NCI-H2196 (cell line): ENCODE data around the gene INO80B.
"Not testable (repeated sequence)": the region's sequence is repeated elsewhere in the genome, so short reads cannot be mapped to it uniquely, and the experiment has no call there.

Experiments used
- DNase-seq: peaks from one replicate; lab custom pipeline; 2025; ENCODE audit not compliant: unreplicated experiment; lab: John Stamatoyannopoulos, UW

INO80B gene

DNA sequence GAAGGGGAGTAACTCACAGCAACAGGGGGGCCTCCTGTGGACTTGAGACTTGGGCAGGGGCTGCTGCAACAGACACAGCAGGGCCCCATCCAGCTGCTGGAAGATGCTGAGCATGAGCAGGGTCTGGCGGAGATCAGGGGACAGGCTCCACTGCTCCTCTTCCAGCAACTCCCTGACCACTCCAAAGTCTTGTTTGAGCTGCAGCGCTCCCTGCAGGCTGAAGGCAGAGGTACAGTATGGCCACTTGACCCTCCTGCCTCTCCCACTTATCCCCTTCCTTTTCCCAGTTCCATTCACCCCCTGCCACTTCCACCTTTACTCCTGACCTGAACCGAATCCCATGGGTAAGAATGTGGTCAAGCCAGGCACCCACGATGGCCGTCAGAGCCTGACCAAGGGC lies 20.0 kb downstream of the INO80B start:
- DNase-seq: peak; percentile 1

DNA sequence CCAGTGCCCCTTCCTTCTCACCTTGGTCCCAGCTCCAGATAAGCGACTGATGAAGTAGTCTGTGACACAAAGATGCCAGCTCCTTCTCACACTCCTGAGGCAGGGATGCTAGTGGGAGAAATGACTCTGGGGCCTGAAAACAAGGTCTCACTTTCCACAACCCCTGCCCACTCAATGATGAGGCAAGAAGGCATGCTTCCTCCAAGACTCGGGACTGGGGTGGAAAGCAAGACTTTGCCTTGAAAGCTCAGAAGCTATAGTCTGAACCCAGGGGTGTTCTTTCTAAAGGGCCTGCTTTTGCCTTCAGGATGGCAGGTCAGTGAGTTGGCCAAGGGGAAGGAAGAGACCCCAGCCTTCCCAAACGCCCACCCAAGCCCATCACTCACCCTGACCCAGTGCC lies 26.5 kb downstream of the INO80B start:
- no peak for DNase-seq

DNA sequence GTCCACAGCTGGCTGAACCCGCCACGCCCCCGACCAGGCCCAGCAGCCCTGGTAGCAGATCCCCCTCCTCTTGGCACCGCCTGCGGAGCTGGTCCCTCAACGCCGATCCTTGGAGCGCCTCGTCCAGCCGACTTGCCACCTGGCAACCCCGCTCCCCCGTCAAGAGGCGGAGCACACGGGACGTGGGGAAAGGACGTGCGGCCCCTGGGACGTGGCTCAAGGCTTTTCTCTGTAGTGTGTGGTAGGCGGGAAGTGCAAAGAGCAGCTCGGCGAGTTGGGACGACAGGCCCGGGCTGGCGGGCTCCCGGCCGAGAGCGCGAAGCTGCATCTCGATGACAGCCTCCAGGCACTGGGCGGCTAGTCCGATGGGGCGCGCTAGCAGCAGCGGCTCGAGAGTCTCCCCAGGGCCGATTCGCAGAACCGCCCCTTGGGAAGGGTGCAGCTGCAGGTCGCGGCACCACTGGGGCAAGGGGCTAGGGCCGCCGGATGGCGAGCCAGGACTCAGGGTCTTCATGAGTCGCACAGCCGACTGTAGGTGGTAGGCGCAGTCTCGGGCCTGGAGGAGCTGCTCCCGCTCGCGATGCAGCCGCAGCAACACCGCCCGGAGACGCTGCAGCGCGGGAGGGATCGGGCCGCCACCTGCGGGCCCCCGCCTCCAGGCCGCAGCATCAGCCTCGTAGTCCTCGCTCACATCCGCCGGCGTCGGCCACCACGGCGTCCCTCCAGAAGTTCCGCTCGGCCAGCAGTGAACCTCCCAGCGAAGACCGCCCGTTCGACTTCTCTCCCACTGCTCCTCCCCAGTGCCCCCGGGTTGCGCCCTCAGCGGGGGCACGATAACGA lies 27.3 kb downstream of the INO80B start:
- DNase-seq: no peak

DNA sequence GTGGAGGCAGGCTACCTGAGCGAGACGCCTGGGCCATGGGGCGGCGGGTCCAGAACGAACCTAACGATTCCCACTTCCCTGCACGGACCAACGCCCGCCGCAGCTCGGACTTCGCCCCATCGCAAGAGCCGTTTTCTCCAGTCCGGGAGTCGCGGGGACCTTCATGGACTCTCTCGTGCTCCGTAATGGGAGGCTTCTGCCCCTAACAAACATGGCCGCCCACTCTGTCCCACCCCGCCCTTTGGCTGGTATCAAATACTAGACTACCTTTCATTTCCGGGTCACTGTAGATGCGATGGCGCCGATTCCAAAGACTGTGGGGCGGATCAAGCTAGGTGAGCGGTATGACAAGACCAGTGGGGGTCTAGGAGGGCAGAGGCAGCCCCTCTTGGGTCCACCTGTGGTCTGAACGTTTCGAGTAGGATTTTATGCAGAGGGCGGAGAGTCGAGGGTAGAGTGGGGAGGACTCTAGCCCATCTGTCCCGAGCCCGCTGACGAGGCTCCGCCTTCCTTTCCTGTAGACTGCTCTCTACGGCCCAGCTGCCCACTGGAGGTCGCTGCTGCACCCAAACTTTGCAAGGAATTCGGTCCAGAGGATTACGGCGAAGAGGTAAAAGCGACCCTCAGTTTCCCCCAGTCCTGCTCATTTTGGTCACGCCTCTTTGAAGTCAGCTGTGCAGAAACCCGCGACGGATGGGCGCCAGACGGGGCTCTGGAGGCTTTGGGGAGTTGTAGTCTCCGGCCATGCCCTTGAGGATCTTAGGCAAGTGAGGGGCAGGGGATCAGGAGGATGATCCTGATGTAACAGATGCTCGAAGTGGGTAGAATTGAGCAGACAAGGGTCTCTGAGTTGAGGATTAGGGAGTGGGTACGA lies 28.2 kb downstream of the INO80B start, which contains the start of the genes CCDC142 and TTC31:
Gene CCDC142 (minus strand): TSS at position 198 of the 874 bp plus-strand sequence. CDS start 161 bp downstream, at position 37.
Gene TTC31 (plus strand): TSS at position 281 of the 874 bp plus-strand sequence. CDS start 15 bp downstream, at position 296.
- peak; percentile 77 for DNase-seq

DNA sequence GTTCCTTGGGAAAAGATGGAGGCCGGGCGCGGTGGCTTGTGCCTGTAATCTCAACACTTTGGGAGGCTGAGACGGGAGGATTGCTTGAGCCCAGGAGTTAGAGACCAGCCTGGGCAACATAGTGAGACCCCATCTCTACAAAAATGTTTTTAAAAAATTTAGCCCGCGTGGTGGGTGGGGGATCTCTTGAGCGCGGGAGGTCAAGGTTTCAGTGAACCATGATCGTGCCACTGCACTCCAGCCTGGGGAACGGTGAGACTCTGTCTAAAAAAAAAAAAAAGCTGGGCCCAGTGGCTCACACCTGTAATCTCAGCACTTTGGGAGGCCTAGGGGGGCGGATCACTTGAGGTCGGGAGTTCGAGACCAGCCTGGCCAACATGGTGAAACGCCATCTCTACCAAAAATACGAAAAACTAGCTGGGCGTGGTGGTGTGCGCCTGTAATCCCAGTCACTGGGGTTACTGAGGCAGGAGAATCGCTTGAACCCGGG lies 28.8 kb downstream of the INO80B start:
- not testable (repeated sequence) for DNase-seq

DNA sequence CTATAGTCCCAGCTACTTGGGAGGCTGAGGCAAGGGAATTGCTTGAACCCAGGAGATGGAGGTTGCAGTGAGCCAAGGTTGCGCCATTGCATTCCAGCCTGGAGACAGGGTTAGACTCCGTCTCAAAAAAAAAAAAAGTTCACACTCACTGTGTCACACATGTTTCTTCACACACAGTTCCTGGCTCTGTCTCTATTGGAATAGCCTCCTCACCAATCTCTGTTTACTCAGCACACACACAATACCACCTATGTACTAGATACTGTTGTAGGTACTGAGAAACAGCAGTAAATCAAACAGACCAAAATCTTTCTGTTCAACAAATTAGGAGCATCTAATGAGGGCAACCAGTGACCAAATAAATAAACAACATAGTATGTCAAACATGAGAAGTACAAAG lies 31.3 kb downstream of the INO80B start:
- DNase-seq: no peak

DNA sequence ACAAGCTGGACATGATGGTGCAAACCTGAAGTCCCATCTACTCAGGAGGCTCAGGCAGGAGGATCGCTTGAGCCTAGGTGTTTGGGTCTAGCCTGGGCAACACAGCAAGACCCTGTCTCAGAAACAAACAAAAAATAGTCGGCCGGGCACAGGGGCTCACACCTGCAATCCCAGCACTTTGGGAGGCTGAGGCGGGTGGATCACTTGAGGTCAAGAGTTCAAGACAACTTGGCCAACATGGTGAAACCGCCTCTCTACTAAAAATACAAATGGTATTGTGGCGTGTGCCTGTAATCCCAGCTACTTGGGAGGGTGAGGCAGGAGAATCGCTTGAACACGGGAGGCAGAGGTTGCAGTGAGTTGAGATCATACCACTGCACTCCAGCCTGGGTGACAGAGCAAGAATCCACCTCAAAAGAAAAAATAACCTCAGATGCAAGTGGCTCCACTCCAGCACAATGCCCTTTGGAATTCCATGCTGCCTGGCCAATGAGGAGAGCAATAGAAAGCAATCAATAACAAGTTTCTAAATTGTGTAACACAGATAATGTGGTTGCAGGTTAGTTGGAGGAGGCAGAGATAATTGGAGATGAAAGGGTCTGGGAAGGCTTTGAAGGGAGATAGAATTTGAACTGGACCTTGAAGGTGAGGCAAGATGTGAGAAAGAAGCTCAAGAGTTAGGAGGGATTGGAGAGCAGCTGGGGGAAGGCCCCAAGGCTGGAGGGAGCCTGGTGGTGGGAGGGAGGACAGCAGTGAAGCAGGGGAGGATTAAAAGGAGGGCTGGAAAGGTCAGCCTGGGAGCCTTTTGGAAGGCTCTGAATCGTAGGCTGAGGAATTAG lies 34.0 kb downstream of the INO80B start:
- no peak for DNase-seq

DNA sequence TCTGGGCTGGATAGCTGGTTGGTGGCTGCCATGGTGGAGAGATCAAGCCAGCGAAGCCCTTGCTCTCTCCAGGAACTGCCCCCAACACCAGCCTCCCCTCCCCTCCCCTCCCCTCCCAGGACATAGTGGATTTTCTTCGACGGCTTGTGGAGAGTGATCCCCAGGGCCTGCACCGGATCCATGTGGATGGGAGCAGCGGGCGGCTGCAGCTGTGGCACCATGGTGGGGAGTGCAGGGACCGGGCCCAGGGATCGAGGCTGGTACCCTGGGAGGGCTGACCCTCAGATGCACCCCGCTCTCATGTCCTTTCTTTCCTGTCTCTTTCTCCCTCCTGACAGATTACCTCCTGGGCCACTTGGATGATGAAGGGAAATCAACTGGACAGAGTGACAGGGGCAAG lies 35.0 kb downstream of the INO80B start:
- DNase-seq: no peak

DNA sequence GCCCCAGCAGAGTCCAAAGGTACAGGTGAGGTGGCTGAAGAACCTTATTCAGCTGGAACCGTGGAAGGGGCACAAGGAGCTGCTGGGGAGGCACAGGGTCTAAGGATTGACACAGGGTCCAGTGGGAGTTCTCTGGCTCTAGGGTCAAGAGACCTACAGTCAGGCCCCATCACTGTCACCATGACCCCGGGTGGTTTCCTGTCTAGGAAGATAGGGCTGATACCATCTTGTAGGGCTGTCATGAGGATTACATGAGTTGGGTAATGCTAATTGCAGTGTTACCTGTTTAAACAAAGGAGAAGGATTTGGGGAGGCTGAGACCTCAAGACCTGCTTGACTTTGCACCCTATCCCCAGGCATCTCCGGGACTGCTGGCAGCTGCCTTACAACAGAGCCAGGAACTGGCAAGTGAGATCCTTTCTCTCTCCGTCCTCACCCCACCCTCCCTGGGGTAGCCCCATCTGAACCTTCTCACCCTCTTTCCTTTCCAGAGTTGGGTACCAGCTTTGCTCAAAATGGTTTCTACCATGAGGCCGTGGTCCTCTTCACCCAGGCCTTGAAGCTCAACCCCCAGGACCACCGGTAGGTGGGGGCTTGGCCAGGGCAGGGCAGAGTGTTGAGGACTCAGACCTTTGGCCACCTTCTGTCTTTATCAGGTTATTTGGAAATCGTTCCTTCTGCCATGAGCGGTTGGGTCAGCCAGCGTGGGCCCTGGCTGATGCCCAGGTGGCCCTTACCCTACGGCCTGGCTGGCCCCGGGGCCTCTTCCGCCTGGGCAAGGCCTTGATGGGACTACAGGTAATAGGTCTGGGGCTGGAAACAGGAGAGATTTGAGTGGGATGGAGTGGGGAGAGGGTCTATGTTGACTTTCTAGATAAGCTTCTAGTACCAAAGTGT lies 37.0 kb downstream of the INO80B start:
- DNase-seq: no peak

DNA sequence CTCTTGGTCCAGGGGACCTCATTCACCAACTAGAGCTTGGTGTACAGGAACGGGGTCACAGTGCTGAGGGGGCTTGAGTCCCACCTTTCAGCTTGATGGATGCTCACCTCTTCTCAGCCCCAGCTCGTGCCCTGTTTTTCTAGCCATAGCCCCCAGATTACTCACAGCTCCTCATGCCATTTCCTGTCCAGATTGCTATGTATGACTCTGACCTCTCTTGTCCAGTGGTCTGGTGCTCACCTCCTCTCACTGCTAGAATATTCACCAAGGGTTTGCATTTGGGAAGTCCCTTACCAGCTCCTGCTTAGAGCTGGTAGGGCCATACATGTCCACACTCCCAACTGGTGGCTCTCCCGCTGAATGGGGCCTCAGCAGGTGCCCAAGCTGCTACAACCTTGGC lies 38.7 kb downstream of the INO80B start:
- DNase-seq: no peak

DNA sequence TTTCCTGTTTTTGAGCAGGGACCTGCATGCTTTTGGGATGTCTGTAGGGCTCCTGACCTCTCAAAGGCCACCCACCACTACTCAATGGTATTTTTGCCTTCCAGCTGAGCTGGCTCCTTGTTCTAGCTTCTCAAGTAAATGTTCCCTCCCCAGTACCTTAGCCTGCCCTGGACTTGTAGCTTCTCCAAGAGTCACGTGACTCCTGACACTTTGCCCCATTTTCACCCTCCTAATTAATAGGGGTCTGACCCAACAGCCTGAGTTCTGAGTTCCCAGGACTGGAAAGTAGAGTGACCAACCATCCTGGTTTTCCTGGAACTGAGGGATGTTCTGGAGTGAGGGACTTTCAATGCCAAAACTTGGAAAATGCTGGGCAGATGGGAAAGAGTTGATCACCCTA lies 40.6 kb downstream of the INO80B start:
- DNase-seq: no peak

DNA sequence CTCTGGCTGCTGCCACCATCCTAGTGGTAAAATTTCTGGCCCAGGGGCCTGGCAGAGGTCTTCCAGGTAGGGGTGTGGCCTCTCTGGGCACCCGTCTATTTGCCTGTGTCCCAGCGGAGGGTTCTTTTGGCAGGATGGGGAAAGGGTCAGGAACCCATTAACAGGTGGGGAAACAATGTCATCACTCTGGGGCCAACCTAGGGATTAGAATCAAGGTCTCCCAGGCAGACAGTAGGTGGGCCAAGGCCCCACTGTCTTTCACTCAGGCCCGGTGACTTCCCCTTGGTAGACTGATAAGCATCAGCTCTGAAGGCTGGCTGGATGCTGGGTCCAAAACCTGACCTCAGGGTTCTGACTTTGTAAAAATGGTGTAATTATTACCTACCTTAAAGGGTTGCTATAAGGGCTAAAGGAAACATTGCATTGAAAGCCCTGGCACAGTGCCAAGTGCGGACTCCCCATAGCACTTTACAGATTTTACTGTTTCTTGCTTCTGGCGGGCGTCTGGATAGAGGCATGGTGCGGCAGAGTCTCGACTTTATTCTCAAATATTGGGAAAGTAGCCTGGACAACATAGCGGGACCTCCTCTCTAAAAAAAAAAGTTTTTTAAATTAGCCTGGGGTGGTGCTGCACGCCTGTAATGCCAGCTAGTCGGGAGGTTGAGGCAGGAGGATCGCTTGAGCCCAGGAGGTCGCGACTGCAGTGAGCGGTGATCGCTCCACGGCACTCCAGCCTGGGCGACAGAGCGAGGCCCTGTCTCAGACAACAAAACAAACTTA lies 42.3 kb downstream of the INO80B start:
- no peak for DNase-seq

DNA sequence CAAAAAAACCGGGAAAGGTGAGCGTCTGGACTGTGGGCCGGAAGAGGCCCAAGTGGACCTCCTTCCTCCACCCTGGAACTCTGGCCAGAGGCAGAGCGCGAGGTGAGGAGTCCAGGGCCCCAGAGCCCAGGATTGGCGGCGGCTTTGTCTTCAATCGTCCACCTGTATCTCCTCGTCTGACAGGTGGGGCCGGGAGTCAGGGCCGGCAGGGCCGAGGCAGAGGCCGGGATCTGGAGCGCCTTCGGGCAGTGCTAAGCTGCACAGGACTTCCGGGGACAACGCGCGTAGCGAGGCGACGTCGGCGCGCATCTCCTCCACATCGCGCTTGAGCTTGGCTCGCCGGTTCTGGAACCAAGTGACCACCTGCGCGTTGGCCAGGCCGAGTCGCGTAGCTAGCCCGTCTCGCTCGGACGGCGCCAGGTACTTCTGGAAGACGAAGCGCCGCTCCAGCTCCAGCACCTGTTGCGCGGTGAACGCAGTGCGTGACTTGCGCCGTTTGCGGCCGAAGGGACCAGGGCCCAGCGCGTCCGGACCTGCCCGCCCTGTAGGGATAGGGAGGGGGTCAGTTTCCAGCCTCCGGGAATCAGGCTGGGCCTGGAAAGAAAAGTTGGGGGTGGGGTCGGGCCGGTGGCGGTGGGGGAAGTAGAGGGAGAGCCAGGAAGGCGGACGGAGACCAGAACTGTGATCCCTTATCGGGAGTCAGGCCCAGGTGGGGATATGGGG lies 43.1 kb downstream of the INO80B start:
- no peak for DNase-seq

DNA sequence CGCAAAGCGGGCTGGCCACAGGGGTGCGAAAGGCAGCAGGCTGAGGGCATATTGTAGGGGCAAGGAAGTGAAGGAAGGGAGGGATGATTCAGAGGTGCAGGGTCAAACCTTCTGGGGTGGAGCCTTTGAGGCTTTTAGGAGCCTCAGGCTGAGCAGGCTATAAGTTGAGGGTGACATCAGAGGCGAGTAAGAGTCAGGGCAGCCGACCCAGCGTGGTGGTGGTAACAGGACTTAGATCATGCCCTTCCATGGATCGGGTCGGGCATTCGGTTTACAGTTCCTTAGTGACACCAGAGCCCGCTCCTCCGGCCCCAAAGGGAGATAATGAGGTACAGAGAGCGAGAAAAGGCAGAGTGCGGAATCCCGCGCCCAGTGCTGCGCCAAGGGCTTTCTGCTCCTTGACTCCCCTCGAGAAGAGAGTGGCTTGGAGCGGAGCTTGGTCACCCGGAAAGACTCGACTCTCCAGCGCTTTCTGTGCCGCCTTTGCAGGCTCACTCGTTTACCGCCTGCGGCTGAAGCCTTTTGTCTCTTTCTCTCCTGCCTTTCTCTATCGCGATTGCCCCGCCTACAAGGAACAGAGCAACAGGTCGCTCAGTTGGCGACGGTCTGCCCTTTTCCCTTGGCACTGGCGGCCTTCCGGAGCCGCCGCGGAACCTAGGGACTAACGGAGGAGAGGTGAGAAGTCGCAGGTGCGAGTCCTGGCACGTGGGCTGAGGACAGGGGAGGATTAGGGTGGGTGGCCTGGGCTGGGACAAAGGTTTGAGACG lies 43.8 kb downstream of the INO80B start:
- DNase-seq: no peak

DNA sequence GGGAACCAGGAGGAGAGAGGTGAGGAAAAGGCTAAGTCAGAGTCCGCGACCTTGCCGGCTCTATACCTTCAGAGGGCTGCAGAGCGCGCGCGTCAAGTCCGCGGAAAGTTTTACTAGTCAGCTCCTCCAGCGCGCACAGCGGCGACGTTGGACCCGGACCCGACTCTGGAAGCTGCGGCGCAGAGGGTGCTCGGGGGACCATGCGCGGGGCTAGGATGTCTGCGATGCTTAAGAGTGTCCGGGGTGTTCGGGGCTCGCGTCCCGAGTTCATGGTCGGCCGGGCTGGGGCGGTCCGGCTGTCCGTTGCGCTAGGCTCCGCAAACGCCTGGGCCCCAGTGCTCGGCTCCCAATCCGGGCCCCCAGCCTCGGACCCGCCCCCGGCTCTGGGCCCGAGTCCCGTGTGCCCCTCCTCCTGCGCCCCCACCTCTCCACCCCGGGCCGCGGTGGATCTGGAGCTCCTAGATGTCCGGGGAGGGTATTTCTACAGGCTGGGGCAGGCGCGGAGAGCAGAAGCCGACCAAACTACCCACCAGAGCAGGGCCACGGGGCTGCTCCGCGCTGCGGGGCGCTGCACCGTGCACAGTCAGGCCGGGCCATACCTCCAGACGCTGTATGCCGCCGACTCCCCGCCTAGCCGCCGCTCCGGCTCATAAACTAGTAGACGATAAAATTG lies 44.5 kb downstream of the INO80B start, which contains the start of gene LBX2:
Gene LBX2 (minus strand): TSS at position 337 of the 673 bp plus-strand sequence. CDS start 66 bp downstream, at position 271.
- no peak for DNase-seq

DNA sequence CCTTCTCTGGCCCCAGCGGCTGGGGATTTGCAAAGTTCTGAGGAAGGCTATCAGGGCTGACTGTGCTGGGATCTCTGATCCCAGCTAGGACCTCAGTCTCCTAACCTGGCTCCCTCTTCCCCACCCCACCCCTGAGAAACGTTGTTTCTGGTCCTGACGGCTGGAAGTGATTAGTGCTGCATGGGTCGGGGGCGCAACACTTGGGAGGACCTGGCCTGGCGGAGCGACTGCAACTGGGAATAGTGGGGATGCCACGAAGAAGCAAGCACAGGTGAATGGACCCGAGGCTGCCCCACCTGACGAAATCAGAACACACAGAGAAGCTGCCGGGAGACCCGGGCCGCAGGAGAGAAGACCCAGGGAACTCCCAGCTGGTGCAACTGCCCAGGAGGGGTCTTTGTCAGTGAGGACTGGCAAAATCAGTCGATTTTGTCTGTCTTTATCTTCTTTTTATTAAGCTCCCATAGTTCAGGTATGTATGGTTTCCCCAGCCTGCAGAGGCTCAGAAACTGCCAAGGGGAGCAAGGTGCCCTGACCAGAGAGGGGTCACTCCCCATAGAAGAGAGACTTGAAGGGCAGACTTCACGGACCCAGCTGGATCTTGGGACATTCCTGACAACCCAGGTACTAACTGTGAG lies 45.2 kb downstream of the INO80B start:
- DNase-seq: no peak

DNA sequence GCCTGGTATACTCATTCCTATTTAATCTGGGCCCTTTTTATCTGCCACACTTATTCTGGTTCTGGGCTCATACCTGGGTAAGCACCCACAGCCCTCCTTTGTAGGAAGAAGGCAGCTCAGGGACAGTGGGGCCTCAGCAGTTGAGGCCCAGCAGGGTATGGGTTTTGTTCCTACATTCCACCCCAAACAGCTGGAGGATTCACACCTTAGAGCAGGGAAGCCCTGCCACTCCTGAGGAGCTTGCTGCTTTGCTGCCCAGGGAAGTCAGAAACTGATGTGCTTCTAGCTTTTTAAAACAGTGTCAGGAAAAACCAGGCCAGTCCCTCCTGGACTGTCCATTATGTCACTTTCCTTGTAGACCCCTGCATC lies 45.7 kb downstream of the INO80B start:
- no peak for DNase-seq
